Measurements from ENCODE around the gene ZSCAN18. TPM values are rescaled to one million over a fixed set of nuclear protein-coding genes. Genes with fewer than 3 reads are reported as not detected.

ZSCAN18 gene
- total and polyA plus RNA-seq, 9 of the 15 experiments (the other 6 are each of a cell fraction or from before 2014, with no cell fraction given) = 0.07 to 1.9 (median 0.31) TPM; not detected in 1

DNA sequence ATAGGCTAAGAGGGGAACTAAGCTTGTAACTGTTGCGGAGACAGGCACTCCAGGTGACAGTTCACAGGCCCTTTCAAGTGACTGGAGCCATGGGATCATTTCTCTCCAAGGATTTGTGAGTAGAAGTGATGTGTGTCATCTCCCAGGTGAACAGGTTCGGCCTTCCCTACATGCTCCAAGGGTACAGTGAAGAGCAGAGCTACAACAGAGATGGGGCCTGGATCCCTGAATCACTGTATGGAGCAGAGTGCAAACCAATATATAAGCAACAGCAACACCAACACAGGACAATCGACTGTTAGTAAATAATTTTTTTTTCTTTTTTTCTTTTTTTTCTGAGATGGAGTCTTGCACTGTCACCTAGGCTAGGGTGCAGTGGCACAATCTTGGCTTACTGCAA lies 15.0 kb downstream of the ZSCAN18 start (continued):
- TF ChIP-seq, protein P1, sequence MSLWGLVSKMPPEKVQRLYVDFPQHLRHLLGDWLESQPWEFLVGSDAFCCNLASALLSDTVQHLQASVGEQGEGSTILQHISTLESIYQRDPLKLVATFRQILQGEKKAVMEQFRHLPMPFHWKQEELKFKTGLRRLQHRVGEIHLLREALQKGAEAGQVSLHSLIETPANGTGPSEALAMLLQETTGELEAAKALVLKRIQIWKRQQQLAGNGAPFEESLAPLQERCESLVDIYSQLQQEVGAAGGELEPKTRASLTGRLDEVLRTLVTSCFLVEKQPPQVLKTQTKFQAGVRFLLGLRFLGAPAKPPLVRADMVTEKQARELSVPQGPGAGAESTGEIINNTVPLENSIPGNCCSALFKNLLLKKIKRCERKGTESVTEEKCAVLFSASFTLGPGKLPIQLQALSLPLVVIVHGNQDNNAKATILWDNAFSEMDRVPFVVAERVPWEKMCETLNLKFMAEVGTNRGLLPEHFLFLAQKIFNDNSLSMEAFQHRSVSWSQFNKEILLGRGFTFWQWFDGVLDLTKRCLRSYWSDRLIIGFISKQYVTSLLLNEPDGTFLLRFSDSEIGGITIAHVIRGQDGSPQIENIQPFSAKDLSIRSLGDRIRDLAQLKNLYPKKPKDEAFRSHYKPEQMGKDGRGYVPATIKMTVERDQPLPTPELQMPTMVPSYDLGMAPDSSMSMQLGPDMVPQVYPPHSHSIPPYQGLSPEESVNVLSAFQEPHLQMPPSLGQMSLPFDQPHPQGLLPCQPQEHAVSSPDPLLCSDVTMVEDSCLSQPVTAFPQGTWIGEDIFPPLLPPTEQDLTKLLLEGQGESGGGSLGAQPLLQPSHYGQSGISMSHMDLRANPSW (CRISPR knock-in tag; IDR thresholded peaks at IDR 0.05) = no peak

DNA sequence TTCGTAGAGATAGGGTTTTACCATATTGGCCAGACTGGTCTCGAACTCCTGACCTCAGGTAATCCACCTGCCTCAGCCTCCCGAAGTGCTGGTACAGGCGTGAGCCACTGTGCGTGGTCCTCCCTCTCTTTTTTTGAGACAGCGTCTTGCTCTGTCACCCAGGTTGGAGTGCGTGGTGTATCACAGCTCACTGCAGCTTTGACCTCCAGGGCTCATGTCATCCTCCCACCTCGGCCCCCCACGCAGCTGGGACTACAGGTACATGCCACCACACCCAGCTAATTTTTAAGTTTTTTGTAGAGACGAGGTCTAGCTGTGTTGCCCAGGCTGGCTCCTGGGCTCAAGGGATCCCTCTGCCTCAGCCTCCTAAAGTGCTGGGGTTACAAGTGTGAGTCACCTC lies 18.2 kb downstream of the ZSCAN18 start:
- CTCF ChIA-PET (ENCODE audit: low intra/inter-chr PET ratio) = no interaction called here
- no peaks in the 10 kb centered on the region for H3K79me2 ChIP-seq (ENCODE audit: control insufficient read depth, insufficient read depth, low read length)
- H2AFZ ChIP-seq (ENCODE audit: low read depth, low read length) = no peak overlapping the region
- H3K9me3 ChIP-seq (replicated peaks; ENCODE audit: control insufficient read depth, insufficient read depth, low read depth, low read length) = no peaks in the 10 kb centered on the region; the same call in 1 of the 2 replicates
- H3K4me1 ChIP-seq (replicated peaks in 1 of 2; ENCODE audit: control insufficient read depth in 2 of 2, insufficient read depth in 2 of 2, low read length in 2 of 2) = peaks cover 0 to 6% of the 10 kb centered on the region in 2 experiments; a peak in 1 of 5 replicates
- DNase-seq (ENCODE audit: extremely low read depth in 1 of 4, low spot score in 3 of 4) (no peak), ATAC-seq (no peak), FAIRE-seq (no peak)
- no peaks in the 10 kb centered on the region for H3K9me1 ChIP-seq (ENCODE audit: control insufficient read depth, insufficient read depth, low read length)
- in situ Hi-C loops (cut with MboI) (no loop called here), intact Hi-C loops (cut with micrococcal nuclease) (no loop called here)
- no peaks in the 10 kb centered on the region for H4K20me1 ChIP-seq (replicated peaks; ENCODE audit: control insufficient read depth, insufficient read depth, low read length)
- POLR2A ChIA-PET = no interaction called here
- H3K27me3 ChIP-seq (ENCODE audit: control insufficient read depth in 2 of 2, insufficient read depth in 2 of 2, low read length in 2 of 2) = no peaks in the 10 kb centered on the region
- no peaks in the 10 kb centered on the region for H3K36me3 ChIP-seq (ENCODE audit: control insufficient read depth, insufficient read depth, low read length)
- no peak overlapping the region for H3K9ac ChIP-seq (ENCODE audit: insufficient read depth in 1 of 2, low read depth in 2 of 2, low read length in 2 of 2)
- 0% methylated on average over 9 of the region's 10 CpGs for WGBS (ENCODE audit: insufficient coverage, low coverage, missing lambda C conversion rate)
- no peak overlapping the region for H3K27ac ChIP-seq (ENCODE audit: extremely low read depth, low read depth, low read length)
- BruUV-seq (replicated peaks) = no TSS peak
- no peak overlapping the region for H3K4me3 ChIP-seq
- H3K4me2 ChIP-seq (ENCODE audit: insufficient read depth, low read length) = no peak overlapping the region
- TF ChIP-seq ZEB2 (IDR thresholded peaks at IDR 0.05) (no peak), DDX20 (tag; IDR thresholded peaks at IDR 0.05; ENCODE audit: low read depth) (no peak), ZSCAN29 (IDR thresholded peaks at IDR 0.05) (no peak), KHSRP (IDR thresholded peaks at IDR 0.05) (no peak), SP2 (IDR thresholded peaks at IDR 0.05; ENCODE audit: extremely low read depth, low read depth, low read length, poor library complexity, severe bottlenecking) (no peak), MAZ (CRISPR knock-in tag; conservative IDR thresholded peaks at IDR 0.05 in 1 of 2, IDR thresholded peaks at IDR 0.05 in 1 of 2) (no peak), NCOA6 (IDR thresholded peaks at IDR 0.05) (no peak)
- TF ChIP-seq, protein P2, sequence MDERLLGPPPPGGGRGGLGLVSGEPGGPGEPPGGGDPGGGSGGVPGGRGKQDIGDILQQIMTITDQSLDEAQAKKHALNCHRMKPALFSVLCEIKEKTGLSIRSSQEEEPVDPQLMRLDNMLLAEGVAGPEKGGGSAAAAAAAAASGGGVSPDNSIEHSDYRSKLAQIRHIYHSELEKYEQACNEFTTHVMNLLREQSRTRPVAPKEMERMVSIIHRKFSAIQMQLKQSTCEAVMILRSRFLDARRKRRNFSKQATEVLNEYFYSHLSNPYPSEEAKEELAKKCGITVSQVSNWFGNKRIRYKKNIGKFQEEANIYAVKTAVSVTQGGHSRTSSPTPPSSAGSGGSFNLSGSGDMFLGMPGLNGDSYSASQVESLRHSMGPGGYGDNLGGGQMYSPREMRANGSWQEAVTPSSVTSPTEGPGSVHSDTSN (CRISPR knock-in tag; IDR thresholded peaks at IDR 0.05; ENCODE audit: low read depth) = no peak
- TF ChIP-seq, protein P2 (tag; conservative IDR thresholded peaks at IDR 0.05; ENCODE audit: low read depth) = no peak
- TF ChIP-seq, protein P3, sequence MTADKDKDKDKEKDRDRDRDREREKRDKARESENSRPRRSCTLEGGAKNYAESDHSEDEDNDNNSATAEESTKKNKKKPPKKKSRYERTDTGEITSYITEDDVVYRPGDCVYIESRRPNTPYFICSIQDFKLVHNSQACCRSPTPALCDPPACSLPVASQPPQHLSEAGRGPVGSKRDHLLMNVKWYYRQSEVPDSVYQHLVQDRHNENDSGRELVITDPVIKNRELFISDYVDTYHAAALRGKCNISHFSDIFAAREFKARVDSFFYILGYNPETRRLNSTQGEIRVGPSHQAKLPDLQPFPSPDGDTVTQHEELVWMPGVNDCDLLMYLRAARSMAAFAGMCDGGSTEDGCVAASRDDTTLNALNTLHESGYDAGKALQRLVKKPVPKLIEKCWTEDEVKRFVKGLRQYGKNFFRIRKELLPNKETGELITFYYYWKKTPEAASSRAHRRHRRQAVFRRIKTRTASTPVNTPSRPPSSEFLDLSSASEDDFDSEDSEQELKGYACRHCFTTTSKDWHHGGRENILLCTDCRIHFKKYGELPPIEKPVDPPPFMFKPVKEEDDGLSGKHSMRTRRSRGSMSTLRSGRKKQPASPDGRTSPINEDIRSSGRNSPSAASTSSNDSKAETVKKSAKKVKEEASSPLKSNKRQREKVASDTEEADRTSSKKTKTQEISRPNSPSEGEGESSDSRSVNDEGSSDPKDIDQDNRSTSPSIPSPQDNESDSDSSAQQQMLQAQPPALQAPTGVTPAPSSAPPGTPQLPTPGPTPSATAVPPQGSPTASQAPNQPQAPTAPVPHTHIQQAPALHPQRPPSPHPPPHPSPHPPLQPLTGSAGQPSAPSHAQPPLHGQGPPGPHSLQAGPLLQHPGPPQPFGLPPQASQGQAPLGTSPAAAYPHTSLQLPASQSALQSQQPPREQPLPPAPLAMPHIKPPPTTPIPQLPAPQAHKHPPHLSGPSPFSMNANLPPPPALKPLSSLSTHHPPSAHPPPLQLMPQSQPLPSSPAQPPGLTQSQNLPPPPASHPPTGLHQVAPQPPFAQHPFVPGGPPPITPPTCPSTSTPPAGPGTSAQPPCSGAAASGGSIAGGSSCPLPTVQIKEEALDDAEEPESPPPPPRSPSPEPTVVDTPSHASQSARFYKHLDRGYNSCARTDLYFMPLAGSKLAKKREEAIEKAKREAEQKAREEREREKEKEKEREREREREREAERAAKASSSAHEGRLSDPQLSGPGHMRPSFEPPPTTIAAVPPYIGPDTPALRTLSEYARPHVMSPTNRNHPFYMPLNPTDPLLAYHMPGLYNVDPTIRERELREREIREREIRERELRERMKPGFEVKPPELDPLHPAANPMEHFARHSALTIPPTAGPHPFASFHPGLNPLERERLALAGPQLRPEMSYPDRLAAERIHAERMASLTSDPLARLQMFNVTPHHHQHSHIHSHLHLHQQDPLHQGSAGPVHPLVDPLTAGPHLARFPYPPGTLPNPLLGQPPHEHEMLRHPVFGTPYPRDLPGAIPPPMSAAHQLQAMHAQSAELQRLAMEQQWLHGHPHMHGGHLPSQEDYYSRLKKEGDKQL (CRISPR knock-in tag; IDR thresholded peaks at IDR 0.05; ENCODE audit: borderline replicate concordance) = no peak
